RWPE1 (cell line): ENCODE data around the gene DDX46.

Source experiments
- CTCF ChIA-PET: fragments of 350-600 bp; sonication (Branson Sonifier 250); formaldehyde crosslinking; extraction: SDS; loops from one replicate; lab custom pipeline; 2021; lab: Yijun Ruan, JAX
- POLR2A ChIA-PET: fragments of 400-600 bp; formaldehyde crosslinking; extraction: SDS; loops from one replicate; lab custom pipeline; 2020; ENCODE audit warnings: antibody characterized with exemption; ENCODE audit not compliant: low non-redundant PET; lab: Yijun Ruan, JAX
- DNase-seq: peaks from one replicate; pipeline ENCODE4 v3.0.0; 2012; ENCODE audit warnings: low spot score
- H3K27ac ChIP-seq: fragments of 450-650 bp; 2 replicates; pipeline ENCODE4 v1.5.1; 2017
- TF ChIP-seq, protein P1 (sequence below): fragments of 450-650 bp; conservative IDR thresholded peaks from 2 replicates; pipeline ENCODE4 v1.5.1; 2017; ENCODE audit warnings: low read depth, mild to moderate bottlenecking

The DDX46 gene

DNA sequence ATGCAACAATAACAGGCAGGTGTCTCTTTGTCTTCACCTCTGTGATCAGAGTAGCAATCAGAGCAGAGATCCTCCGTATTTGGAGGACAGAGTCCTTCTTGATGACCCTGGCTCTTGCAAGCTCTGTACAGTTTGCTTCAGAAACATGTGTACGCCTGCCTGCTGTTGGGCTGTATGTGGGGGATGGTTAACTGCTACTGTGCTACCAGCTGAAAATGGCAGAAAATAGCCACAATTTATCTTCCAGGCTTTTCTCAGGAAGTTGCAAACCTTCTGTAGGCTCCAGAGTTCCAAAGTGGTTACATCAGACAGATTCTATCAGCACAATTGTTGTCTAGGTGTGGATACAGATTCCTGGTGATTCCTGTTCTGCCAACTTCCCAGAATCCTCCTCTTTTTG is 35.5 kb downstream of the DDX46 start:
- DNase-seq, result no peak
- ChIA-PET CTCF (interaction anchor here (0.7 to 1.1 kb wide), 2 partner anchors 10 to 372 kb away, joined by 3 read pairs; no protein-coding TSS in a partner anchor), POLR2A (no interaction called here)

DNA sequence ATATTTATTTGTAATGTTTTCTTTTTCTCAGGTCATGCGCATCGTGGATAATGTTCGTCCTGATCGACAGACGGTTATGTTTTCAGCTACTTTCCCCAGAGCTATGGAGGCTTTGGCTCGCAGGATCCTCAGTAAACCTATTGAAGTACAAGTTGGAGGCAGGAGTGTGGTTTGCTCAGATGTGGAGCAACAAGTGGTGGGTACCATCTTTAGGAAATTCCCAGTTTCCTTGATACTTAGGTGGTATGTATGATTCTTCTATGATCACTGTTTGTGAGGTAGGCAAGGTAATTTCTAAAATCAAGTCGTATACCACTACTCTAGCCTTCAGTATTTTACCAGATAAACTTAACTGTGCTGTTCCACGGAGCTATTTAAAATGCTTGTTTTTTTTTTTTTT is 36.2 kb downstream of the DDX46 start:
- ChIA-PET CTCF (interaction anchor here (0.5 to 1.1 kb wide), 3 partner anchors 10 to 891 kb away, joined by 3 read pairs; no protein-coding TSS in a partner anchor), POLR2A (no interaction called here)
- H3K27ac ChIP-seq, result no peak overlapping the region
- DNase-seq, result no peak
- TF ChIP-seq, protein P1, sequence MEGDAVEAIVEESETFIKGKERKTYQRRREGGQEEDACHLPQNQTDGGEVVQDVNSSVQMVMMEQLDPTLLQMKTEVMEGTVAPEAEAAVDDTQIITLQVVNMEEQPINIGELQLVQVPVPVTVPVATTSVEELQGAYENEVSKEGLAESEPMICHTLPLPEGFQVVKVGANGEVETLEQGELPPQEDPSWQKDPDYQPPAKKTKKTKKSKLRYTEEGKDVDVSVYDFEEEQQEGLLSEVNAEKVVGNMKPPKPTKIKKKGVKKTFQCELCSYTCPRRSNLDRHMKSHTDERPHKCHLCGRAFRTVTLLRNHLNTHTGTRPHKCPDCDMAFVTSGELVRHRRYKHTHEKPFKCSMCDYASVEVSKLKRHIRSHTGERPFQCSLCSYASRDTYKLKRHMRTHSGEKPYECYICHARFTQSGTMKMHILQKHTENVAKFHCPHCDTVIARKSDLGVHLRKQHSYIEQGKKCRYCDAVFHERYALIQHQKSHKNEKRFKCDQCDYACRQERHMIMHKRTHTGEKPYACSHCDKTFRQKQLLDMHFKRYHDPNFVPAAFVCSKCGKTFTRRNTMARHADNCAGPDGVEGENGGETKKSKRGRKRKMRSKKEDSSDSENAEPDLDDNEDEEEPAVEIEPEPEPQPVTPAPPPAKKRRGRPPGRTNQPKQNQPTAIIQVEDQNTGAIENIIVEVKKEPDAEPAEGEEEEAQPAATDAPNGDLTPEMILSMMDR, result no peak

More for the DNA sequence above, 35.5 kb downstream of the DDX46 start:
- no peak overlapping the region for H3K27ac ChIP-seq
- TF ChIP-seq, protein P1, result no peak

DNA sequence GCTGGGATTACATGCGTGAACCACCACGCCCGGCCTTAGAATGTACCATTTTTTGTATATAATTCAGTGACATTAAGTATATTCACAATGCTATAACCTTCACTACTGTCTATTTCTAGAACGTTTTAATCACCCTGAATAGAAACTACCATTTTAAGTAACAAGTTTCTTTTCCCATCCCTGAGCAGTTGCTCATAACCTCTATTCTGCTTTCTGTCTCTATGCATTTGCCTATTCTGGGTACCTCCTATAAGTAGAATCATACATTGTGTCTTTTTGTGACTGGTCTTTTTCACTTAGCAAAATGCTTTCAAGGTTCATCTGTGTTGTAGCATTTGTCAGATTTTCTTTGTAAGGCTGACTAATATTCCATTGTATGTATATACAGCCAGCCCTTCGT is 39.9 kb downstream of the DDX46 start:
- TF ChIP-seq, protein P1, result no peak
- ChIA-PET CTCF (interaction anchor here (0.5 to 0.6 kb wide), 2 partner anchors 28 to 451 kb away, joined by 3 read pairs; no protein-coding TSS in a partner anchor), POLR2A (no interaction called here)
- no peak for DNase-seq
- no peak overlapping the region for H3K27ac ChIP-seq

DNA sequence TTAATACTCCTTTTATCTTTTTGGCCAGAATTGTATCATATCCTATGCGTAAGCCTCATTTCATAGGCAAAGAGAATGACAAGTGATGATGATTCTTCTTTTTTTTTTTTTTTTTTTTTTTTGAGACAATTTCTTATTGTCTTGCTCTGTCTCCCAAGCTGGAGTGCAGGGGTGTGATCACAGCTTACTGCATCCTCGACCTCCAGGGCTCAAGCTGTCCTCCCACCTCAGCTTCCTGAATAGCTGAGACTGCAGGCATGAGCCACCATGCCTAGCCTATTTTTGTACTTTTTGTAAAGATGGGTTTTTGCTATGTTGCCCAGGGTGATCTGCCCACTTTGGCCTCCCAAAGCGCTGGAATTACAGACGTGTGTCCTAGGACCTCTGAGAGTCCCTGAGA is 45.2 kb downstream of the DDX46 start:
- ChIA-PET POLR2A (no interaction called here), CTCF (no interaction called here)
- no peak overlapping the region for H3K27ac ChIP-seq
- TF ChIP-seq, protein P1, result no peak
- no peak for DNase-seq

DNA sequence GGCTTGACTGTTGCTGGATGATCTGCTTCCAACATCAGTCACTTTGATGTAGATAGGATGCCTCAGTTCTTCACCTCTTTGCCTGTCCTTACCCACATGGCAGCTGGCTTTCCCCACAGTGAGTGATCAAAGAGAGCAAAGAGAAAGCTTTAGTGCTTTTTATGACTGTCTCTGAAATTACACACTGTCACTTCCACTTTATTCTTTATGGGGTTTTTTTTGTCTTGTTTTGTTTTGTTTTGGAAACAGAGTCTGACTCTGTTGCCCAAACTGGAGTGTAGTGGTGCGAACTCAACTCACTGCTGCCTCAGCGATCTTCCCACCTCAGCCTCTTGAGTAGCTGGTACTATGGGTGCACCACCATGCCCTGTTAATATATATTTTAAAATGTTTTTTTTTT is 54.8 kb downstream of the DDX46 start:
- no peak for DNase-seq
- POLR2A ChIA-PET, result no interaction called here
- CTCF ChIA-PET, result interaction anchor here (0.6 kb wide), 1 partner anchor 1016 kb away, joined by 3 read pairs; no protein-coding TSS in a partner anchor
- H3K27ac ChIP-seq, result no peak overlapping the region
- TF ChIP-seq, protein P1, result no peak

DNA sequence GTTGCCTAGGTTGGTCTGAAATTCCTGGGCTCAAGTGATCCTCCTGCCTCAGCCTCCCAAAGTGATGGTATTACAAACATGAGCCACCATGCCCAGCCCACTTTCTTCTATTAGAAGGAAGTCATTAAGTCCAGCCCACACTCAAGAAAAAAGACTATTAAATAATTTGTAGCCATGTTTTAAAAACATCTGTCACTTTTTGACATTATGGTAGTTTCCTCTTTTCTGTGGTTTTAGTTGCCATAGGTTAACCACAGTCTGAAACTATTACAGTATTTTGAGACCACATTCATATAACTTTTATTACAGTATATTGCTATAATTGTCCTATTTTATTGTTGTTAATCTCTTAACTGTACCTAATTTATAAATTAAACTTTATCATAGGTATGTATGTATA is 55.2 kb downstream of the DDX46 start:
- ChIA-PET CTCF (interaction anchor here (0.6 to 0.9 kb wide), 2 partner anchors 9 to 1016 kb away, joined by 3 to 4 read pairs; no protein-coding TSS in a partner anchor), POLR2A (no interaction called here)
- TF ChIP-seq, protein P1, result no peak
- no peak for DNase-seq
- H3K27ac ChIP-seq, result no peak overlapping the region
